DOHH2 (cell line): ENCODE results near the gene NAALADL2.

Experiments
- H3F3A ChIP-seq: fragments of 200-600 bp; sonication (generic), shearing (Covaris generic); 2 replicates; pipeline ENCODE4 v1.6.0; 2016; ENCODE audit warnings: antibody characterized with exemption, mild to moderate bottlenecking; ENCODE audit not compliant: control insufficient read depth, insufficient read depth
- H3K27ac ChIP-seq: fragments of 200-600 bp; sonication (generic); 2 replicates; pipeline ENCODE4 v1.5.1; 2014; ENCODE audit warnings: low read depth, mild to moderate bottlenecking, low read length, moderate library complexity
- H3K27me3 ChIP-seq: fragments of 200-600 bp; sonication (generic); 2 replicates; pipeline ENCODE4 v1.6.1; 2014; ENCODE audit warnings: mild to moderate bottlenecking, low read length, mixed read lengths; ENCODE audit not compliant: control insufficient read depth
- H3K36me3 ChIP-seq: fragments of 200-600 bp; sonication (generic); 2 replicates; pipeline ENCODE4 v1.6.1; 2014; ENCODE audit warnings: mild to moderate bottlenecking, low read length, moderate library complexity, mixed read lengths; ENCODE audit not compliant: control insufficient read depth
- H3K4me1 ChIP-seq: fragments of 200-600 bp; sonication (generic); 2 replicates; pipeline ENCODE4 v1.6.1; 2014; ENCODE audit warnings: mild to moderate bottlenecking, low read length, mixed read lengths; ENCODE audit not compliant: control insufficient read depth
- H3K4me2 ChIP-seq: fragments of 200-600 bp; sonication (generic); 2 replicates; pipeline ENCODE4 v1.6.0; 2014; ENCODE audit warnings: mild to moderate bottlenecking, low read length, moderate library complexity
- H3K4me3 ChIP-seq: fragments of 200-600 bp; sonication (generic); 2 replicates; pipeline ENCODE4 v1.5.1; 2014; ENCODE audit warnings: mild to moderate bottlenecking, low read length, mixed read lengths
- H3K79me2 ChIP-seq: fragments of 200-600 bp; sonication (generic); 2 replicates; pipeline ENCODE4 v1.6.1; 2014; ENCODE audit warnings: mild to moderate bottlenecking, low read length, mixed read lengths; ENCODE audit not compliant: control insufficient read depth
- H3K9me2 ChIP-seq: fragments of 200-600 bp; sonication (generic); replicated peaks from 2 replicates; pipeline ENCODE4 v1.6.1; 2014; ENCODE audit warnings: mild to moderate bottlenecking, low read length, mixed read lengths; ENCODE audit not compliant: control insufficient read depth
- H3K9me3 ChIP-seq: fragments of 200-600 bp; sonication (generic); 2 replicates; pipeline ENCODE4 v1.6.1; 2014; ENCODE audit warnings: antibody characterized with exemption, low read length, mixed read lengths; ENCODE audit not compliant: control insufficient read depth, insufficient read depth
- H4K20me1 ChIP-seq: fragments of 200-600 bp; sonication (generic); 2 replicates; pipeline ENCODE4 v1.6.0; 2014; ENCODE audit warnings: low read depth, mild to moderate bottlenecking, antibody characterized with exemption, low read length, moderate library complexity; ENCODE audit not compliant: control insufficient read depth, insufficient read depth
- EZH2phosphoT487 ChIP-seq: fragments of 200-600 bp; sonication (generic); IDR thresholded peaks from 2 replicates; pipeline ENCODE4 v1.6.1; 2017; ENCODE audit warnings: borderline replicate concordance, mild to moderate bottlenecking, antibody characterized with exemption, low read length, moderate library complexity, mixed read lengths
- TF ChIP-seq, protein P1 (sequence below): fragments of 200-600 bp; sonication (generic); IDR thresholded peaks from one replicate; pipeline ENCODE4 v1.5.1; 2014; ENCODE audit warnings: antibody characterized with exemption, mild to moderate bottlenecking, low read depth, low read length; ENCODE audit not compliant: poor library complexity, severe bottlenecking

NAALADL2 gene

GRCh38 chr3:175640958-175641357 lies 781.8 kb downstream of the NAALADL2 start:
- Histone ChIP-seq H3K36me3 (no peaks in the 10 kb centered on the region), H3K79me2 (no peaks in the 10 kb centered on the region)

GRCh38 chr3:175646865-175647264 lies 787.7 kb downstream of the NAALADL2 start:
- Histone ChIP-seq H4K20me1 (no peaks in the 10 kb centered on the region), H3K27me3 (no peaks in the 10 kb centered on the region), H3K36me3 (no peaks in the 10 kb centered on the region), H3K4me3 (no peak overlapping the region), H3K79me2 (no peaks in the 10 kb centered on the region), H3K4me2 (no peak overlapping the region), H3K4me1 (no peaks in the 10 kb centered on the region), H3F3A (no peaks in the 10 kb centered on the region), H3K9me2 (no peaks in the 10 kb centered on the region), H3K27ac (no peak overlapping the region), H3K9me3 (no peaks in the 10 kb centered on the region)
- TF ChIP-seq, protein P1, sequence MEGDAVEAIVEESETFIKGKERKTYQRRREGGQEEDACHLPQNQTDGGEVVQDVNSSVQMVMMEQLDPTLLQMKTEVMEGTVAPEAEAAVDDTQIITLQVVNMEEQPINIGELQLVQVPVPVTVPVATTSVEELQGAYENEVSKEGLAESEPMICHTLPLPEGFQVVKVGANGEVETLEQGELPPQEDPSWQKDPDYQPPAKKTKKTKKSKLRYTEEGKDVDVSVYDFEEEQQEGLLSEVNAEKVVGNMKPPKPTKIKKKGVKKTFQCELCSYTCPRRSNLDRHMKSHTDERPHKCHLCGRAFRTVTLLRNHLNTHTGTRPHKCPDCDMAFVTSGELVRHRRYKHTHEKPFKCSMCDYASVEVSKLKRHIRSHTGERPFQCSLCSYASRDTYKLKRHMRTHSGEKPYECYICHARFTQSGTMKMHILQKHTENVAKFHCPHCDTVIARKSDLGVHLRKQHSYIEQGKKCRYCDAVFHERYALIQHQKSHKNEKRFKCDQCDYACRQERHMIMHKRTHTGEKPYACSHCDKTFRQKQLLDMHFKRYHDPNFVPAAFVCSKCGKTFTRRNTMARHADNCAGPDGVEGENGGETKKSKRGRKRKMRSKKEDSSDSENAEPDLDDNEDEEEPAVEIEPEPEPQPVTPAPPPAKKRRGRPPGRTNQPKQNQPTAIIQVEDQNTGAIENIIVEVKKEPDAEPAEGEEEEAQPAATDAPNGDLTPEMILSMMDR = no peak
- no peak for TF ChIP-seq EZH2phosphoT487

More at GRCh38 chr3:175640958-175641357, 781.8 kb downstream of the NAALADL2 start:
- Histone ChIP-seq H3K9me3 (no peaks in the 10 kb centered on the region), H3K27me3 (no peaks in the 10 kb centered on the region), H3K4me2 (no peak overlapping the region), H3F3A (no peaks in the 10 kb centered on the region), H4K20me1 (no peaks in the 10 kb centered on the region), H3K4me1 (no peaks in the 10 kb centered on the region), H3K4me3 (no peak overlapping the region), H3K27ac (no peak overlapping the region), H3K9me2 (no peaks in the 10 kb centered on the region)
- no peak for TF ChIP-seq EZH2phosphoT487
- TF ChIP-seq, protein P1 = no peak

GRCh38 chr3:175648899-175649298 lies 789.8 kb downstream of the NAALADL2 start:
- H3K36me3 ChIP-seq = no peaks in the 10 kb centered on the region
- no peaks in the 10 kb centered on the region for H3F3A ChIP-seq
- no peak overlapping the region for H3K27ac ChIP-seq
- no peak overlapping the region for H3K4me2 ChIP-seq
- H3K79me2 ChIP-seq = no peaks in the 10 kb centered on the region
- no peaks in the 10 kb centered on the region for H3K9me2 ChIP-seq
- no peaks in the 10 kb centered on the region for H3K9me3 ChIP-seq
- no peak overlapping the region for H3K4me3 ChIP-seq
- no peaks in the 10 kb centered on the region for H4K20me1 ChIP-seq
- TF ChIP-seq EZH2phosphoT487 = no peak
- TF ChIP-seq, protein P1 = no peak
- H3K27me3 ChIP-seq = no peaks in the 10 kb centered on the region
- no peaks in the 10 kb centered on the region for H3K4me1 ChIP-seq
